ENCODE results near the gene MECR.

MECR gene

GRCh38 chr1:29142714-29143113 lies 88.0 kb downstream of the MECR start:
- no peak for FAIRE-seq
- DNase-seq (ENCODE audit: insufficient read length, low spot score), result no peak

All from GM19239 (cell line).